Caco-2 (cell line): ENCODE data around the gene DNAI7. TPM values are rescaled to one million over a fixed set of nuclear protein-coding genes. Genes with fewer than 3 reads are reported as not detected.

Experiments used
- BruUV-seq: library from RNA; stranded (reverse); fragments of 400-500 nt; replicated peaks from 2 replicates; lab custom pipeline; 2021; lab: Mats Ljungman, UMichigan
- CTCF ChIA-PET: fragments of 300-600 bp; sonication (Branson Sonifier 250); formaldehyde crosslinking; loops from one replicate; lab custom pipeline; 2022; ENCODE audit warnings: antibody characterized with exemption; lab: Charles Lee
- POLR2A ChIA-PET: fragments of 300-600 bp; sonication (Branson Sonifier 250); formaldehyde crosslinking; loops from one replicate; lab custom pipeline; 2022; ENCODE audit warnings: antibody characterized with exemption; lab: Charles Lee
- DNase-seq, 2 experiments: peaks; one replicate each; pipeline versions ENCODE4 v3.0.0 to v3.0.0-alpha.2; 2020 to 2022
- H3K27me3 ChIP-seq: replicated peaks from 2 replicates; pipeline ENCODE4 v1.6.0; 2011; ENCODE audit warnings: low read length; ENCODE audit not compliant: control insufficient read depth, insufficient read depth
- H3K36me3 ChIP-seq: 2 replicates; pipeline ENCODE4 v1.5.1; 2011; ENCODE audit warnings: low read length; ENCODE audit not compliant: control insufficient read depth, insufficient read depth
- H3K4me1 ChIP-seq: fragments of 250-450 bp; sonication (Bioruptor Pico); 2 replicates; pipeline ENCODE4 v1.5.1; 2020; ENCODE audit warnings: mild to moderate bottlenecking
- H3K4me3 ChIP-seq: 2 replicates; pipeline ENCODE4 v1.5.1; 2011; ENCODE audit warnings: low read depth, mild to moderate bottlenecking, control low read depth, low read length
- H3K9me3 ChIP-seq: fragments of 250-450 bp; sonication (Bioruptor Pico); 2 replicates; pipeline ENCODE4 v1.5.1; 2020; ENCODE audit warnings: mild to moderate bottlenecking, moderate library complexity
- H3K27ac Mint-ChIP-seq: one replicate; pipeline ENCODE4 v1.8.0; 2022; ENCODE audit warnings: mixed read lengths; ENCODE audit not compliant: unreplicated experiment
- H3K27me3 Mint-ChIP-seq: one replicate; pipeline ENCODE4 v1.8.0; 2022; ENCODE audit warnings: mixed read lengths; ENCODE audit not compliant: insufficient read depth, unreplicated experiment
- H3K36me3 Mint-ChIP-seq: one replicate; pipeline ENCODE4 v1.8.0; 2022; ENCODE audit warnings: mild to moderate bottlenecking, mixed read lengths; ENCODE audit not compliant: insufficient read depth, unreplicated experiment
- H3K4me1 Mint-ChIP-seq: one replicate; pipeline ENCODE4 v1.8.0; 2022; ENCODE audit warnings: low read depth, mixed read lengths; ENCODE audit not compliant: unreplicated experiment
- H3K4me3 Mint-ChIP-seq: one replicate; pipeline ENCODE4 v1.8.0; 2022; ENCODE audit warnings: mild to moderate bottlenecking, moderate library complexity, mixed read lengths; ENCODE audit not compliant: unreplicated experiment
- H3K9me3 Mint-ChIP-seq: one replicate; pipeline ENCODE4 v1.8.0; 2022; ENCODE audit warnings: mixed read lengths; ENCODE audit not compliant: unreplicated experiment
- CTCF ChIP-seq, 2 experiments: fragments of 200-600 bp in 1 of 2; IDR thresholded peaks; 1 replicate in 1 of 2; 2 replicates in 1 of 2; pipeline versions ENCODE4 v1.5.1 to v1.8.0; 2011 to 2022; ENCODE audit warnings: antibody characterized with exemption in 1 of 2, control low read depth in 1 of 2, inconsistent platforms in 1 of 2, low read depth in 1 of 2, low read length in 1 of 2, mild to moderate bottlenecking in 1 of 2, moderate library complexity in 1 of 2; ENCODE audit not compliant: insufficient read depth in 1 of 2, severe bottlenecking in 1 of 2, unreplicated experiment in 1 of 2
- intact Hi-C: fragments of 100-400 bp; cut with micrococcal nuclease; formaldehyde crosslinking; loops from one replicate; pipeline ENCODE4 v1.10.0; 2022; ENCODE audit not compliant: unreplicated experiment
- total RNA-seq: library from RNA; stranded (reverse); gene quantifications from 2 replicates; pipeline ENCODE4 v1.2.3, GENCODE V29; 2022

The DNAI7 gene
- total RNA-seq, 1 experiment from 2014 or later, result 0.66 TPM

- POLR2A ChIA-PET, result no interaction called here
- intact Hi-C loops, result no loop called here
- CTCF ChIA-PET, result no interaction called here
- Mint-ChIP-seq H3K27me3 (no peaks in the 10 kb centered on the region), H3K27ac (no peak overlapping the region), H3K4me3 (no peak overlapping the region), H3K9me3 (no peaks in the 10 kb centered on the region), H3K36me3 (peaks cover 45% of the 10 kb centered on the region), H3K4me1 (no peaks in the 10 kb centered on the region)
- Histone ChIP-seq H3K9me3 (no peaks in the 10 kb centered on the region), H3K4me3 (no peak overlapping the region), H3K27me3 (no peaks in the 10 kb centered on the region), H3K36me3 (peaks cover 4% of the 10 kb centered on the region), H3K4me1 (peaks cover 8% of the 10 kb centered on the region; the same call in 1 of the 2 replicates)
- no peak for TF ChIP-seq CTCF (IDR thresholded peaks at IDR 0.05; ENCODE audit: insufficient read depth in 1 of 2, low read depth in 1 of 2, low read length in 1 of 2, severe bottlenecking in 1 of 2, unreplicated experiment in 1 of 2)
- DNase-seq, result no peak
- no TSS peak for BruUV-seq
Measured at GRCh38 chr12:25200703-25201102, 5.7 kb upstream of the DNAI7 start.

- Mint-ChIP-seq H3K36me3 (peaks cover 40% of the 10 kb centered on the region), H3K9me3 (no peaks in the 10 kb centered on the region), H3K27ac (no peak overlapping the region), H3K4me1 (no peaks in the 10 kb centered on the region), H3K27me3 (no peaks in the 10 kb centered on the region), H3K4me3 (no peak overlapping the region)
- POLR2A ChIA-PET, result no interaction called here
- intact Hi-C loops, result no loop called here
- H3K36me3 ChIP-seq, result peaks cover 4% of the 10 kb centered on the region
- H3K4me3 ChIP-seq, result no peak overlapping the region
- DNase-seq, result no peak
- CTCF ChIA-PET, result no interaction called here
- no peak for TF ChIP-seq CTCF (IDR thresholded peaks at IDR 0.05; ENCODE audit: insufficient read depth in 1 of 2, low read depth in 1 of 2, low read length in 1 of 2, severe bottlenecking in 1 of 2, unreplicated experiment in 1 of 2)
- BruUV-seq, result no TSS peak
- H3K4me1 ChIP-seq, result peaks cover 8% of the 10 kb centered on the region; the same call in 1 of the 2 replicates
- no peaks in the 10 kb centered on the region for H3K9me3 ChIP-seq
- H3K27me3 ChIP-seq, result no peaks in the 10 kb centered on the region
Measured at GRCh38 chr12:25197608-25198007, 2.6 kb upstream of the DNAI7 start.

- intact Hi-C loops, result no loop called here
- Histone ChIP-seq H3K36me3 (no peaks in the 10 kb centered on the region), H3K4me1 (peaks cover 8% of the 10 kb centered on the region; the same call in 1 of the 2 replicates), H3K9me3 (no peaks in the 10 kb centered on the region), H3K4me3 (peak overlapping the region; percentile 64), H3K27me3 (no peaks in the 10 kb centered on the region)
- H3K27me3 Mint-ChIP-seq, result no peaks in the 10 kb centered on the region
- no TSS peak for BruUV-seq
- DNase-seq, result no peak
- ChIA-PET CTCF (interaction anchor here (1.0 to 1.3 kb wide), 4 partner anchors 40 to 193 kb away, joined by 3 to 13 read pairs (median 4); no protein-coding TSS in a partner anchor), POLR2A (interaction anchor here (0.6 to 1.1 kb wide), 9 partner anchors 10 to 550 kb away, joined by 3 to 17 read pairs (median 4); no protein-coding TSS in a partner anchor)
- H3K36me3 Mint-ChIP-seq, result peaks cover 14% of the 10 kb centered on the region
- H3K9me3 Mint-ChIP-seq, result no peaks in the 10 kb centered on the region
- no peak for TF ChIP-seq CTCF (IDR thresholded peaks at IDR 0.05; ENCODE audit: insufficient read depth in 1 of 2, low read depth in 1 of 2, low read length in 1 of 2, severe bottlenecking in 1 of 2, unreplicated experiment in 1 of 2)
- peak overlapping the region; percentile 96 for H3K27ac Mint-ChIP-seq
- H3K4me3 Mint-ChIP-seq, result peak overlapping the region; percentile 87
- H3K4me1 Mint-ChIP-seq, result no peaks in the 10 kb centered on the region
Measured at GRCh38 chr12:25194722-25195055, 271 bp downstream of the DNAI7 start.
